NCI-H187 (cell line): Measurements from ENCODE around the gene ZDHHC16.
"Not testable (repeated sequence)": the region's sequence is repeated elsewhere in the genome, so short reads cannot be mapped to it uniquely, and the experiment has no call there.

Source experiments
- DNase-seq, 2 experiments: peaks; one replicate each; lab custom pipeline; 2025; lab: John Stamatoyannopoulos, UW

The ZDHHC16 gene

DNA sequence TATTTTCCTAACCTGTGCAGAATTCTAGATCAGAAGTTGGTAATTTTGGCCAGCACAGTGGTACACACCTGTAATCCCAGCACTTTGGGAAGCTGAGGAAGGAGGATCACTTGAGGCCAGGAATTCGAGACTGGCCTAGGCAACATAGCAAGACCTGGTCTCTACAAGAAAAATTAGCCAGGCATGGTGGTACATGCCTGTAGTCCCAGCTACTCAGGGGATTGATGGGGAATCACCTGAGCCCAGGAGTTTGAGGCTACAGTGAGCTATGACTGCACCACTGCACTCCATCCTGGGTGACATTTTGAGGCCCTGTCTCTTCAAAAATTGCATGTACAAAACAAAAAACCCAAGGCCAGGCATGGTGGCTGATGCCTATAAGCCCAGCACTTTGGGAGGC lies 11.4 kb upstream of the ZDHHC16 start:
- DNase-seq = no peak

DNA sequence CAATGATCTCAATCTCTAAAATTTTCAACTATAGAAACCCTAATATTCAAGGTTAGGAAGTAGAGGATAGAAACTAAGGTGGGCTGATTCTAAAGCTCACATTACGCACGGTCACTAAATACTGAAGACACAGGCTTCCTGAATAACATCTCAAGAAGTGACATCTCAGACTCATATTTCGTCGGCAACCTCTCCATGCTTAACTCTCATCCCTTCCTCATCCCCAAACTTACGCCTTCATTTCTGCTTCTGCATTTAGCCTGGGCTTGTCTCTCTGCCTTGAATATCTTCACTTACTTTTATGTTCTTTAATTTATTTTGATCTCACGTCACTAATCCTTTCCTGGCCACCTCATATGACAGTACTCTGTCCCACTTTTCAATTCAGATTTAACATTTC lies 10.8 kb upstream of the ZDHHC16 start:
- no peak for DNase-seq

DNA sequence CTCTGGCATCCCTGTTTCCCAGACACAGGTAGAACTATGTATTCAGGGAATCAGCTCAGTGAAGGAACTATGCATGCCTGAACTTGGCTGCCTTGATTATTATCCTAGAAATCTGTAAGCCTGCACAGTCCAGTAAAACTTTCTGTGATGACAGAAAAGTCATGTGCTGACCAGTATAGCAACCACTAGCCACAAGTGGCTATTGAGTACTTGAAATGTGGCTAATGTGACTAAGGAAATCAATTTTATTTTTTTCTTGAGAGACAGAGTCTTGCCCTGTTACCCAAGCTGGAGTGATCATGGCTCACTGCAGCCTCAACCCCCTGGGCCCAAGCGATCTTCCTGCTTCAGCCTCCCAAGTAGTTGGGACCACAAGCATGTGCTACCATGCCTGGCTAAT lies 3.7 kb upstream of the ZDHHC16 start:
- no peak for DNase-seq

DNA sequence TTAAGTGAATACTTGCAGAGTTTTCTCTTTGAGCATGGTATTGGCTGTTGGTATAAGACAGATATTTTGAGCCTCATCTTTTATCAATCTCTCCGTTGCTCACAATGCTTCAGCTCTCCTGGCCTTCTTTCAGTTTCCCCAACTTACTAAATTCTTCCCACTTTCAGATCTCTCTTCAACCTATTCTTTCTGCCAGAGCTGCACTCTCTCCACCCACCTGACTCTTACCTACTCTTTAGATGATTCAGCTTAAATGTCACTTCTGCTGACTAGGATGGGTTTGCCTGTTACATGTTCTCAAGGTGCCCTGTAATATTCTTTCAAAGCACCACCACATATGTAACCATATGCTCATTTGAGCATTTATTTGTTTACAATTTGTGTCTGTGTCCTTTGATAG lies 1.8 kb upstream of the ZDHHC16 start:
- DNase-seq = no peak

DNA sequence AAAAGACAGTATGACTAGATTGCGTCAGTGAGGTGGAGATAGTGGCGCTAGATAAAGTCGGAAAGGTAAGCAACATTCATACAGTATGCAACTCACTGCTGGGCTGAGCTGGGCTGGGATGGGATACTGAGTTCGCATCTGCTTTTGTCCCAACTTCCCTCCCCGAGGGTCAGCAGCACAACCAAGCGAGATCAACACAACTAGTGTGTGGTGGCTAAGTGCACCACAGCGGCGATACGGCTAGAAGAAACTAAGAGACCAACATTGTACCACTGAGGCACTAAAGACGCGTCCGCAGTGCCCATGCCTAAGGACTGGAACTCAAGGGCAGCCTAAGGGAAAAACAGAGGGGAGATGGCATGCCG lies 636 bp upstream of the ZDHHC16 start:
- no peak for DNase-seq

DNA sequence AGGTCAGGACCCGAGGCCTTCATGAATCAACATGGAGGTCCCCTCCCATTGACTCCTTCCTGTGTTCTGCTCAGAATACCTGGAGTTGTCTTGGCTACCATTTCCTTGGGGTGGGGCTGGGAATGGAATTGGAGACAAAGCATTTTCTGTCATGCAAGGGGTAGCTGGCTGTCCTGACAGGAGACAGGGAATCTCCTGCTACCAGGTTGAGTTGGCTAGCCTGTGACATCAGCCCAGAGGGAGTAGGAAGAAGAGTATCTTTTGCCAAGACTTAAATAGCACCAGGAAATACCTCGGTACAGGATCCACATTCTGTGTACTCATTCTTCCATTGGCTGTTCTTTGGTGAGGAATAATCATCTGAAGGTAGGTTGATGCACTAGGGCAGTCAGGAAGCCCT lies 4.9 kb downstream of the ZDHHC16 start:
- no peak for DNase-seq

DNA sequence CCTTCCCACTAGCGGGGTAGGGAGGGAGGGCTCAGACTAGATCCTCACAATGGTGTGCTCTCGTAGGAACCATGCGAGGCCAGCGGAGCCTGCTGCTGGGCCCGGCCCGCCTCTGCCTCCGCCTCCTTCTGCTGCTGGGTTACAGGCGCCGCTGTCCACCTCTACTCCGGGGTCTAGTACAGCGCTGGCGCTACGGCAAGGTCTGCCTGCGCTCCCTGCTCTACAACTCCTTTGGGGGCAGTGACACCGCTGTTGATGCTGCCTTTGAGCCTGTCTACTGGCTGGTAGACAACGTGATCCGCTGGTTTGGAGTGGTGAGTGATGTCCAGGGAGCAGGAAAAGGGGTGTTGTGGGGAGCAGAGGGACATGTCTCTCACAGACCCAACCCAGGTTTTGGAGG lies 5.6 kb downstream of the ZDHHC16 start:
- no peak for DNase-seq

DNA sequence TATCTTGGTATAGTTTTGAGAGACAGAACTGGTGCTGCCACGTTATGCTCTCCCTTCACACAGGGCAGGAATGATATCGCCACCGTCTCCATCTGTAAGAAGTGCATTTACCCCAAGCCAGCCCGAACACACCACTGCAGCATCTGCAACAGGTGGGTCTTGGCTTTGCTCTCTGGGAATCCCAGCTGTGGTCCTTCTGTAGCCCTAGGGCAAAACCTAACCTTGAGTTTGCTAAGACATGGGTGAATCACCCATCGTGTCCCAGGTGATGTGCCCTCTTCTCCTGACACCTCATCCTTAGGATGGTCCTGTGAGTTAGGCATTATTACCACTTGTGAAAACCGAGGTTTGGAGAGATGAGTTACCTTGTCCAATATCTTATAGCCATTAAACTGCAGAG lies 6.4 kb downstream of the ZDHHC16 start:
- no peak for DNase-seq

DNA sequence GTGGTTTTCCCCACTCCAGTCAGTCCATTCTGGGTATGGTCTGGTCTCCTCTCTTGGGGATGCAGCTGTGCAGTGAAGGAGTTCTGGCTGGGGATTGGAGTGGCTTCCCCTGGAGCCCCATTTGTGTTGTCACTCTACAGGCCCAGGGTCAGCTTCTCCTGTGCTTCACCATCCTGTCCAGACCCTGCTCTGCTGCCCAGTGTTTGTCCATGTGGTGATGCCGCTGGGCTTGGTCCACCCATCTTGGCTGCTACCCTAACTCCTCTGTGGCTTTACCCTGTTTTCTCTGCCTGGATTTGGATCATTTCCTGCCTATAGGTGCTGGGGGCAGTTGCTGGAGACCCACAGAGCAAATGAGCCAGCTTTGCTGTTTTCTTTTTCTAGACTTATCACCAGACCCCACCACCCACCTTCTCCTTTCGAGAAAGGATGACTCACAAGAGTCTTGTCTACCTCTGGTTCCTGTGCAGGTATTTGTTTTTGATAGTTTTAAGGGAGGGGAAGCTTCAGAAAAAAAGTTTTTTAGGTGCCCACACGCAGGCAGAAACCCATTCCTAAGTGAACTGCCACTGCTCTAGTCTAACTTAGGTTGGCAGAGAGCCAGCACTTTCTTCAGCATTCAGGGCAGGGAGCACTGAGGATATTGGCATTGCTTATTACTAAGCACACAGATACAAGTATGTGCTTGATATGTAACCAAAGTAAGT lies 8.5 kb downstream of the ZDHHC16 start:
- DNase-seq = no peak

DNA sequence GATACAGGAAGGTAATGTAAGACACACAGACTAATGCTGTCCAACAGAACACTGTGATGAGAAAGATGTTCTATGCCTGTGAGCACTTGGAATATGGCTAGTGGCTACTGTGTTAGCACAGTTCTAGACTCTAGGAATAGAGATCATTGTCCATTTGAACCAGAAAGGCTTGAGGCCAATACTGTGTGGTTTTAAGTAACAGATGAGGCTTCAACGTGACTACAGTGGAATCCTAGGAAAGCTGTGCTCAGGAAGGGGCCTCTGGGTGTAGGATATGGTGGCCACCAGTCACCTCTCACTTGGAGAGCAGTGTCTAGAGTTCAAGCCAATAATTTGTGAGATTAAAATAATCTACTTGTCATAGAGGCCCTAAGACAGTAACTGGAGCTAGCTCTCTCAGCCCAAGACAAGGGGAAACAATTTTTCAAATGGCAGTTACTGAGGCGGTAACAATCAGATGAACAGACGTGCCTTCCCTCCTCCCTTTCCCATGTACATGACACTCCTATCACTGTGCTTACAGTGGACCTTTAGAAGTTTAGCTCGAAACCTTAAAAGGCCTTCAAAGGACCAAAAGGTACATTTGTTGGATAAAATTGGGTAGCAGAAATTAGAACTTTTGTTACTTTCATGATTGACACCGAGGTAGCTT lies 10.2 kb downstream of the ZDHHC16 start:
- DNase-seq = no peak

DNA sequence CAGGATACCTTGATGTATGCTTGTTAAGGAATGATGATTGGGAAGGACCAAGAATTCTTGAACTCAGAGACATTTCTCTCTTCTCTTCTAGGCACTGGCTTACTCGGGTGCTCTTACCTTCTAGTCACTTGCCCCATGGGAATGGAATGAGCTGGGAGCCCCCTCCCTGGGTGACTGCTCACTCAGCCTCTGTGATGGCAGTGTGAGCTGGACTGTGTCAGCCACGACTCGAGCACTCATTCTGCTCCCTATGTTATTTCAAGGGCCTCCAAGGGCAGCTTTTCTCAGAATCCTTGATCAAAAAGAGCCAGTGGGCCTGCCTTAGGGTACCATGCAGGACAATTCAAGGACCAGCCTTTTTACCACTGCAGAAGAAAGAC lies 10.7 kb downstream of the ZDHHC16 start:
- no peak for DNase-seq

DNA sequence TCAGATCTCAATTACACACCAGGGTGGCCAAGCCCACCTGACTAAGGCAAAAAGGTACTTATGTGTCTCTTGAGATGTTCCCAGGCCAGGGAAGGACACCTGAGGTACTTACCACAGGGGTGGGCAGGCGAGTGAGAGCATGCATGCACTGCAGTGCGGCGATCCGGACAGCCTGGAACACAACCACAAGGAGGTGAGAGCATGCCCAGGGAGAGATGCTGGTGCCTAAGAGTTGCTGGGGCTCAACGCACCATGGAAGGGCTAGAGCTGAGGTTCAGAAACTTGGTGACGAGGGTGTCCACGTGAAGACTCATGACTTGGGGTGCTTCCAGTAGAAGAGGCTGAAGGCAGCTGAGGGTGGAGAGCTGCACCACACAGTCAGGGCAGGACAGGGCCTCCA lies 13.1 kb downstream of the ZDHHC16 start:
- no peak for DNase-seq

DNA sequence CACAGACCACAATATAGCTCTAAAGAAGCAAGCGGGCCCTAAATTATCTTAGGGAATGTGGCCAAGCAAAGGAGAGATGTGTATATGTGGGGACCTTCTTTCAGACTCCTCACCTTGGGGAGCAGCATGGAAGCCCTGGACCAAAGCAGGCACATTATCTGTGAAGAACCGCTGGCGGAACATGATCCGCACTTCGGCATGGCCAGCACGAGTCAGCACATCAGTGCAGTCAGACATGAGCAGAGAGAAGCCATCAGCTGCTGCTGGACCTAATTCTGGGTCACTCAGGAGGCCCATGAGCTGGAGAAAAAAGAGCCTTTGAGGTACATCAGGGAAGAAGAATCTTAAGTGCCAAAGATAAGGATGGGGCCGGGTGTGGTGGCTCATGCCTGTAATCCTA lies 14.0 kb downstream of the ZDHHC16 start:
- DNase-seq = no peak

DNA sequence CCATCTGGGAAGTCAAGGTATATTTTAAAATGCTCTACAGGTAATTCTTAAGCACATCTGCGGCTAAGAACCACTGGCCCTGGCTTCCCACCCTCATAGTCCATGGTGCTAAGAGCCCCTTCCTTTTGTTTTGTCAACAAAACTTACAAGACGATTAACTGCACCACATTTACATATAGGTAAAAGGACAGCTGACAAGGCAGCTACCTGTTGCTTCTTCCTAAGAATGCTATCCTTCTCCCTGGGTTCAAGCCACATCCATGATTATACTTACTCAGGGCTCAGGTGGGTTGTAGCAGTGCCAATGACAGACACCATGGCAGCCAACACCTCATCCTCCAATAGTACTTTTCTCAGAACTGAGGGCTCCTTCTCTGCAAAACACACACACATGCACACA lies 16.3 kb downstream of the ZDHHC16 start:
- DNase-seq = no peak

DNA sequence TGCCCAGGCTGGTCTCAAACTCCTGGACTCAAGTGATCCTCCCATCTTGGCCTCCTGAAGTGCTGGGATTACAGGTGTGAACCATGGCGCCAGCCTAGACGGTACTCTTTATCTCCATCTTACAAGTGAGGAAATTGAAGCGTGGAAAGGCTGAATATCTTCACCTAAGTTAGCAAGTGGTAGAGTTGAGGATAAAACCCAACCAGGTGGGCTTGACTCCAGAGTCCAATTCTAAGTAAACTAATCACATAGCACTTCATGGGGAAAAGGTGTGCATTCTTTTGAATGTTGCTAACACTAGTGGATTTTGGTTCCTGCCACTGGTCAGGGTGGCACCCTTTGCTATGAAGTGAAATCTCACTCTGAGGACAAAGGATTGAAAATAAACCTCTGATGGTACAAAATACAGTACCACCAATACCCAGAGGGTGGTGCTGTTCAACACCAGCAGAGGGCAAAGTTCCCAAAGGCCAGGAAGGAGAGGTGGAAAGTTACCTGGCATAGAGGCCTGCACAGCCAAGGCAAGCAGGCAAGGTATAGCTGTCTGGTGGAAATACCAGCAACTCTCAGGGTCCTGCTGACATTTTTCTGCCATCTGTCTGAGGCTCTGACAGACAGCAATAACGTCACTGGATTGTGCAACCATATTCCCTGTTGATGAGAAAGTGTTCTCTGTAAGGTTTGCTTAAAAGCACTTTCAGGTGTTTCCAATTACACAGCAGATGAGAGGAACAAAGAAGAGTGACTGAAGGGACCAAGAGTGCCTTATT lies 17.6 kb downstream of the ZDHHC16 start:
- peak in 1 of 2 experiments; percentile 3 for DNase-seq

DNA sequence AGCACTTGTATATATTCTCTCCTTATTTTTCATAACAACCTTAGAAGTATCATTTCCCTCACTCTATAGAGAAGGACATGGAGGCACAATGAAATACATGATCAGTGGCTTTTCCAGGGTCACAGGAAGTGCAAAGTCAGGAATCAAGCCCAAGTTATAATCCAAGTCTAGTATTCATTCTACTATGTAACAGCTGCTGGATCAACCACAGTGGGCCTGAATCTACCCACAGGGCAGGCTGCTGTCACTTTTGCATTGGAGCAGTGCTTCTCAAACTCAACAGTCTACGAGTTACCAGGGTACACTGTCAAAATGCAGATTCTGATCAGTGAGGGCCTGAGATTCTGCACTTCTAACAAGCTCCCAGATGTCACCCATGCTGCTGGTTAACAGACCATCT lies 18.3 kb downstream of the ZDHHC16 start:
- no peak for DNase-seq

DNA sequence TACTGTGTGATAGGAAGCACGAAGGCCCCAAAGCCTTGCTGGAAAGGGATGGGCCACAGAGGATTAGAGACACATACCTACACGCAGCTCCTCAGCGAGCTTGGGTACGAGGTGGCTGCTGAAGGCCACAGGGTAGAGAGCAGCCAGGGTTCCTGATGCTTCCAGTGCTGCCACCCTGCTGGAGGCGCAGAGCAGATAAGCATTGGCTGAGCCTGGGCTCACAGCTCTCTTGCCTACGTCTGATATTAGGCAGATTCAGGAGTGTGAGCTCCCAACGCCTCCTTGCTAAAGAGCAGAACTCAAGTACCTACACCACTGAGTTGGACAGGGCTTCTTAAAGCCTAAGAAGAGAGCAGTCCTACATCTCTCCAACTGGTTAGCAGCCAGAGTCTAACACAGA lies 20.0 kb downstream of the ZDHHC16 start:
- no peak for DNase-seq

DNA sequence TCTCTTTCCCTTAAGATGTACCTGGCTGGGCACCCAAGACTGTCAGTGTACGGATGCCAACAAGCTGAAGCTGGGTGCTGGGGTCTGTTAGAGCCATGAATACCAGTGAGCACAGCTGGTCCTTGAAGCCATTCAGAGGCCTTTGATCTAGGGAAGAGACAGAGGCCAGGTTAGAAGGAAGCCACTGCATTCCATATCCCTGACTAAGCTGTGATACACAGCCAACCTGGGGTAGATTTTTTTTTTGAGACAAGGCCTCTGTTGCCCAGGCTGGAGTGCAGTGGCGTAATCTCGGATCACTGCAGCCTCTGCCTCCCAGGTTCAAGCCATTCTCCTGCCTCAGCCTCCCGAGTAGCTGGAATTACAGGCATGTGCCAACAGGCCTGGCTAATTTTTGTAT lies 20.8 kb downstream of the ZDHHC16 start:
- DNase-seq = no peak

DNA sequence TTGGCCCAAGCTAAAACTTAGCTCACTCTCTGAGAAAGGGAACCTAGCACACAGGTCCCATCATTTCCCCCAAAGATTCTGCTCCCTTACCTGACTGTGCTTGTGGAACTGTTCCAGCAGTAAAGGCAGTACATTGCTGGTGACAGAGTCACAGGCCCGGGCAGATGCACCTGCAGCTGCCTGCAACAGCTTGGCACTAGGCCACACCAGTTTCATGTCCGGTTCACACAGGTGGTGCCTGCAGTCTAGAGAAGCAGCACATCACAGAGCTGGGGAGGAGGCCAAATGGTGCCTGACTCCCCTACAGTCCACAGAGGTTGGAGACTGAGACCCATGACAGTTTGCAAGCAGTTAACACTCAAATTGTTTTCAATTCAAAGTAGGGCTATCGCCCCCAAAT lies 22.2 kb downstream of the ZDHHC16 start:
- no peak for DNase-seq

DNA sequence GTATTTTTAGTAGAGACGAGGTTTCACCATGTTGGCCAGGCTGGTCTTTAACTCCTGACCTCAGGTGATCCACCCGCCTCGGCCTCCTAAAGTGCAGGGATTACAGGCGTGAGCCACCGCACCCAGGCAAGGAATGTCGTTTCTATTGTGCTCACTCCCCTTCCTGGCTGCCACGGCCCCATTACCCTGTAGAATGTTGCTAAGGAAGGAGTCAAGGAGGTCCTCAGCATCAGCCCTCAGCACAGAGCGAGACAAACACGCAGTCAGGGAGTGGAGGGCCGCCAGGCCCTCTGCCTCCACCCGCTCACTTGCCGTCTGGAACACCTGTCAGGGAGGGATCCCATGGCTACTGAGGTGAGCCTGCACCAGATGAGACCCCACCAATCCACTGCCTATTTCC lies 22.8 kb downstream of the ZDHHC16 start:
- DNase-seq = not testable (repeated sequence)

DNA sequence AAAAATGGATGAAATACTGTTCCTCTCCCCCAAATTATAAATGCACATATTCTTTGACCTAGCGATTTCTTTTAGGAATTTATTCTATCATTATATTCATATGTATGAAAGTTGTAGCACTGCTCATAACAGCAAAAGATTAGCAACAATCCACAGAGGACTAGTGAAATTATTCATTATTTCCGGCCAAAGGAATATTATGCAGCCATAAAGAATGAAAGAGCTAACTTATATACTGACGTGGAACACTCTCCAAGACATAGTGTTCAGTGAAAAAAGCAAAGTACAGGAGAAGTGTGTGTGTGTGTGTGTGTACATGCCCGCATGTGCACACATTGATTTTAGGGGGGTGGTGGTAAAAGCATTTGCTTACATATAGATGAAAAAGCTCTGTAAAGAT lies 28.9 kb downstream of the ZDHHC16 start:
- no peak for DNase-seq

DNA sequence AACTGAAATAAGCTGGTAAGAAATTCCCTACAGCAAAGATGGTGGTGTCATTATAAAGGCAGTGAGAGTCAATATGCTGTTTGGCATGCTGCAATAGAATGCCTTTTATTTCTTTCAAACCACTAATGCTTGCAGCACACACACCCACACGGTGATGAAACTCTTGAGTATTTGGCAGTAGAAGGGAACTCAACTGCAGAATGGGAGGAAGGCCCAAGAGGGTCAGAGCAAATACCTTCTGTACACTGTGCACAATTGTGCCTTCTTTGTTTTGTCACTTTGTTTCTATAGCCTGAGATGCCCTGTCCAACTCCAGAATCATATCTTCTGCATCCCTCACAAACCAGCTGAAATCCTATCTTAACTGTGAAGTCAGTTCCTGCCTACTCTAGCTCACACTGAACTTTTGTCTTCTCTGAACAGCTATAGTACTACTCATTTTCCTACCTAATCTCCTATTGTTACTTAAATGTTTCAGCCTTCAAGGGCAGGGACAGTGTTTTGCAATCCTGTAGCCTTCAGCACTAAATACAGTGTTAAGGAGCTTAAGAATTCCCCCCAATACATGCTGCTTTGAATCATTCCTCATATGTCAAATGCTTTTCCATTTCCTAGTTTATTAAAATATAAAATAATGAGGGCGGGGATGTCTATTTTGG lies 30.1 kb downstream of the ZDHHC16 start:
- DNase-seq = no peak

DNA sequence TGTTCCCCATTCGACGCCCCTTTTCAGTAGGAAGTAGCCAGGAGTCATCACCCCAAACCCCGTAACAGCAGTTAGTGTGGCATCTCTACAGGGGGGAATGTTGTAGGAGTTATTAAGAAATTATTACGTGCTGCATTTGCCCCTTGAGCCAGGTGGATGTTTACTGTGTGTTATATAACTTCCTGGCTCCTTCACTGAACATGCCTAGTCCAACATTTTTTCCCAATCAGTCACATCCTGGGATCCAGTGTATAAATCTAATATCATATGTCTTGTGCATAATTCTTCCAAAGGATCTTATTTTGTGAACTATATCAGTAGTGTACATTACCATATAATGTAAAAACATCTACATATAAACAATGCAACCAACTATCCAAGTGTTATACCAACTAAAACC lies 33.4 kb downstream of the ZDHHC16 start:
- DNase-seq = not testable (repeated sequence)
